CD4-positive, alpha-beta memory T cell (primary cell): ENCODE results near the gene THEMIS. TPM values are rescaled to one million over a fixed set of nuclear protein-coding genes. Genes with fewer than 3 reads are reported as not detected.

ENCODE experiments used
- CTCF ChIA-PET: fragments of 350-600 bp; sonication (Branson Sonifier 250); formaldehyde crosslinking; loops from one replicate; lab custom pipeline; 2021; ENCODE audit warnings: inconsistent platforms; ENCODE audit not compliant: partially characterized antibody; lab: Charles Lee
- POLR2A ChIA-PET: fragments of 350-600 bp; sonication (Branson Sonifier 250); formaldehyde crosslinking; loops from one replicate; lab custom pipeline; 2021; ENCODE audit not compliant: partially characterized antibody; lab: Charles Lee
- DNase-seq, 5 donors: peaks; one replicate each; pipeline versions ENCODE4 v3.0.0 to v3.0.0-alpha.2; 2020 to 2022; ENCODE audit warnings: mixed read lengths in 1 of 5
- H3K27ac ChIP-seq: one replicate; pipeline ENCODE4 v1.7.0; 2013; ENCODE audit warnings: low read depth, low read length
- H3K27me3 ChIP-seq: 2 replicates; pipeline ENCODE4 v1.7.0; 2013; ENCODE audit warnings: mild to moderate bottlenecking, low read length, moderate library complexity; ENCODE audit not compliant: insufficient read depth
- H3K36me3 ChIP-seq: 2 replicates; pipeline ENCODE4 v1.7.0; 2013; ENCODE audit warnings: mild to moderate bottlenecking, low read length, moderate library complexity; ENCODE audit not compliant: insufficient read depth
- H3K4me1 ChIP-seq: 2 replicates; pipeline ENCODE4 v1.7.0; 2013; ENCODE audit warnings: mild to moderate bottlenecking, low read length, moderate library complexity; ENCODE audit not compliant: insufficient read depth
- H3K4me3 ChIP-seq, 2 donors: one replicate each; pipeline ENCODE4 v1.7.0; 2013; ENCODE audit warnings: low read length in 2 of 2, mild to moderate bottlenecking in 1 of 2
- H3K9me3 ChIP-seq, 2 donors: one replicate each; pipeline ENCODE4 v1.7.0; 2013; ENCODE audit warnings: low read length in 2 of 2, control low read depth in 1 of 2; ENCODE audit not compliant: control insufficient read depth in 1 of 2
- H3K27ac Mint-ChIP-seq, 7 donors: one replicate each; pipeline ENCODE4 v1.8.0; 2020 to 2021; ENCODE audit warnings: mixed read lengths in 7 of 7, mild to moderate bottlenecking in 6 of 7, inconsistent platforms in 3 of 7, moderate library complexity in 3 of 7
- H3K27me3 Mint-ChIP-seq, 2 donors: one replicate each; pipeline ENCODE4 v1.8.0; 2020 to 2021; ENCODE audit warnings: mixed read lengths in 2 of 2
- H3K36me3 Mint-ChIP-seq, 2 donors: one replicate each; pipeline ENCODE4 v1.8.0; 2020 to 2021; ENCODE audit warnings: mixed read lengths in 2 of 2, inconsistent platforms in 1 of 2, mild to moderate bottlenecking in 1 of 2
- H3K4me1 Mint-ChIP-seq, 4 donors: one replicate each; pipeline ENCODE4 v1.8.0; 2020 to 2021; ENCODE audit warnings: mixed read lengths in 4 of 4, mild to moderate bottlenecking in 1 of 4
- H3K4me3 Mint-ChIP-seq, 8 donors: one replicate each; pipeline ENCODE4 v1.8.0; 2020 to 2021; ENCODE audit warnings: mixed read lengths in 8 of 8, mild to moderate bottlenecking in 7 of 8, moderate library complexity in 6 of 8, inconsistent platforms in 3 of 8
- H3K9me3 Mint-ChIP-seq, 8 donors: one replicate each; pipeline ENCODE4 v1.8.0; 2020 to 2021; ENCODE audit warnings: mixed read lengths in 8 of 8, mild to moderate bottlenecking in 5 of 8, inconsistent platforms in 3 of 8, moderate library complexity in 1 of 8
- intact Hi-C: fragments of 100-400 bp; cut with micrococcal nuclease; formaldehyde crosslinking; loops from one replicate; pipeline ENCODE4 v1.15.1; 2023
- polyA plus RNA-seq, 2 donors: library from polyadenylated mRNA; unstranded; fragments of 300-500 nt; fragmentation: Illumina TruSeq; gene quantifications; one replicate each; pipeline ENCODE4 v1.2.3, GENCODE V29; 2021
- total RNA-seq, 2 experiments: library from RNA; stranded (reverse); gene quantifications; one replicate each; pipeline ENCODE4 v1.2.3, GENCODE V29; 2021

The THEMIS gene, protein sequence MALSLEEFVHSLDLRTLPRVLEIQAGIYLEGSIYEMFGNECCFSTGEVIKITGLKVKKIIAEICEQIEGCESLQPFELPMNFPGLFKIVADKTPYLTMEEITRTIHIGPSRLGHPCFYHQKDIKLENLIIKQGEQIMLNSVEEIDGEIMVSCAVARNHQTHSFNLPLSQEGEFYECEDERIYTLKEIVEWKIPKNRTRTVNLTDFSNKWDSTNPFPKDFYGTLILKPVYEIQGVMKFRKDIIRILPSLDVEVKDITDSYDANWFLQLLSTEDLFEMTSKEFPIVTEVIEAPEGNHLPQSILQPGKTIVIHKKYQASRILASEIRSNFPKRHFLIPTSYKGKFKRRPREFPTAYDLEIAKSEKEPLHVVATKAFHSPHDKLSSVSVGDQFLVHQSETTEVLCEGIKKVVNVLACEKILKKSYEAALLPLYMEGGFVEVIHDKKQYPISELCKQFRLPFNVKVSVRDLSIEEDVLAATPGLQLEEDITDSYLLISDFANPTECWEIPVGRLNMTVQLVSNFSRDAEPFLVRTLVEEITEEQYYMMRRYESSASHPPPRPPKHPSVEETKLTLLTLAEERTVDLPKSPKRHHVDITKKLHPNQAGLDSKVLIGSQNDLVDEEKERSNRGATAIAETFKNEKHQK
- total RNA-seq, result 10 to 100 TPM; 58.1 to 58.7 TPM
- 100 to 1,000 TPM in 1 of 2 donors, 10 to 100 TPM in 1; 83.1 to 112 TPM for polyA plus RNA-seq

GRCh38 chr6:127900935-127901334 lies at the start of gene THEMIS:
Gene THEMIS, minus strand, starts transcription at chr6:127901058. Its CDS starts 126 bp downstream, at chr6:127900932.
- Histone ChIP-seq H3K9me3 (no peaks in the 10 kb centered on the region), H3K4me3 (peak within 1 kb of the TSS; percentile 66 to 72), H3K36me3 (no peaks in the 10 kb centered on the region), H3K27ac (peak within 1 kb of the TSS; percentile 73), H3K4me1 (peaks cover 68% of the 10 kb centered on the region), H3K27me3 (no peaks in the 10 kb centered on the region)
- CTCF ChIA-PET, result interaction anchor here (0.7 to 4.9 kb wide), 14 partner anchors 9 to 427 kb away, joined by 3 to 36 read pairs (median 4); no protein-coding TSS in a partner anchor
- H3K4me1 Mint-ChIP-seq, result peaks cover 41 to 70% (median 56%) of the 10 kb centered on the region in 4 donors
- POLR2A ChIA-PET, result interaction anchor here (0.9 to 6.4 kb wide), 21 partner anchors 8 to 619 kb away, joined by 3 to 72 read pairs (median 5); no protein-coding TSS in a partner anchor
- H3K4me3 Mint-ChIP-seq, result peak within 1 kb of the TSS; percentile 98 to 100 (median 99)
- peaks cover 0 to 11% (median 2%) of the 10 kb centered on the region in 8 donors for H3K9me3 Mint-ChIP-seq
- peak within 1 kb of the TSS; percentile 90 to 98 (median 96) for H3K27ac Mint-ChIP-seq
- intact Hi-C loops, result loop anchor here (1.0 to 5.0 kb wide), 6 partner anchors 8 to 71 kb away; no protein-coding TSS in a partner anchor
- no peaks in the 10 kb centered on the region for H3K27me3 Mint-ChIP-seq
- peaks cover 15 to 20% of the 10 kb centered on the region in 2 donors for H3K36me3 Mint-ChIP-seq
- peak; percentile 66 to 73 (median 69) for DNase-seq

- Mint-ChIP-seq H3K27ac (peak overlapping the region in 1 of 7 donors; percentile 23), H3K4me3 (peak overlapping the region in 1 of 8 donors; percentile 7), H3K4me1 (peaks cover 31 to 56% (median 42%) of the 10 kb centered on the region in 4 donors), H3K36me3 (no peaks in the 10 kb centered on the region), H3K9me3 (peaks cover 0 to 8% (median 3%) of the 10 kb centered on the region in 8 donors), H3K27me3 (no peaks in the 10 kb centered on the region)
- ChIA-PET POLR2A (interaction anchor here (1.3 to 6.4 kb wide), 6 partner anchors 8 to 49 kb away, joined by 5 to 55 read pairs (median 18); partner anchors contain the start of gene THEMIS), CTCF (interaction anchor here (0.6 to 3.4 kb wide), 6 partner anchors 11 to 570 kb away, joined by 3 to 17 read pairs (median 4); partner anchors contain the start of gene THEMIS)
- Histone ChIP-seq H3K27me3 (no peaks in the 10 kb centered on the region), H3K4me3 (no peak overlapping the region), H3K4me1 (peaks cover 51% of the 10 kb centered on the region), H3K27ac (no peak overlapping the region), H3K36me3 (no peaks in the 10 kb centered on the region), H3K9me3 (no peaks in the 10 kb centered on the region)
- DNase-seq, result no peak
- intact Hi-C loops, result no loop called here
Observed at GRCh38 chr6:127949251-127949650, 48.4 kb upstream of the THEMIS start.

GRCh38 chr6:127946388-127946787 lies 45.5 kb upstream of the THEMIS start:
- ChIA-PET POLR2A (interaction anchor here (1.5 kb wide), 1 partner anchor 26 kb away, joined by 3 read pairs; no protein-coding TSS in a partner anchor), CTCF (no interaction called here)
- no peaks in the 10 kb centered on the region for H3K27me3 ChIP-seq
- Mint-ChIP-seq H3K9me3 (peaks cover 0 to 8% (median 3%) of the 10 kb centered on the region in 8 donors), H3K27me3 (no peaks in the 10 kb centered on the region), H3K4me1 (peaks cover 19 to 31% (median 25%) of the 10 kb centered on the region in 4 donors), H3K4me3 (no peak overlapping the region), H3K27ac (no peak overlapping the region), H3K36me3 (no peaks in the 10 kb centered on the region)
- no peaks in the 10 kb centered on the region for H3K9me3 ChIP-seq
- no peak overlapping the region for H3K27ac ChIP-seq
- H3K4me1 ChIP-seq, result peaks cover 25% of the 10 kb centered on the region
- no peaks in the 10 kb centered on the region for H3K36me3 ChIP-seq
- no peak overlapping the region for H3K4me3 ChIP-seq
- intact Hi-C loops, result no loop called here
- DNase-seq, result no peak

- peaks cover 0 to 8% (median 3%) of the 10 kb centered on the region in 8 donors for H3K9me3 Mint-ChIP-seq
- H3K27me3 ChIP-seq, result no peaks in the 10 kb centered on the region
- POLR2A ChIA-PET, result interaction anchor here (1.5 to 1.8 kb wide), 2 partner anchors 11 to 27 kb away, joined by 3 to 7 read pairs; no protein-coding TSS in a partner anchor
- H3K27ac ChIP-seq, result no peak overlapping the region
- CTCF ChIA-PET, result no interaction called here
- peaks cover 12 to 23% (median 17%) of the 10 kb centered on the region in 4 donors for H3K4me1 Mint-ChIP-seq
- no peaks in the 10 kb centered on the region for H3K9me3 ChIP-seq
- H3K4me3 ChIP-seq, result no peak overlapping the region
- no peaks in the 10 kb centered on the region for H3K27me3 Mint-ChIP-seq
- intact Hi-C loops, result no loop called here
- H3K4me1 ChIP-seq, result peaks cover 18% of the 10 kb centered on the region
- no peak for DNase-seq
- no peaks in the 10 kb centered on the region for H3K36me3 Mint-ChIP-seq
- no peaks in the 10 kb centered on the region for H3K36me3 ChIP-seq
- peak overlapping the region in 1 of 7 donors; percentile 31 for H3K27ac Mint-ChIP-seq
- H3K4me3 Mint-ChIP-seq, result no peak overlapping the region
Observed at GRCh38 chr6:127945434-127946097, 44.7 kb upstream of the THEMIS start.

DNA sequence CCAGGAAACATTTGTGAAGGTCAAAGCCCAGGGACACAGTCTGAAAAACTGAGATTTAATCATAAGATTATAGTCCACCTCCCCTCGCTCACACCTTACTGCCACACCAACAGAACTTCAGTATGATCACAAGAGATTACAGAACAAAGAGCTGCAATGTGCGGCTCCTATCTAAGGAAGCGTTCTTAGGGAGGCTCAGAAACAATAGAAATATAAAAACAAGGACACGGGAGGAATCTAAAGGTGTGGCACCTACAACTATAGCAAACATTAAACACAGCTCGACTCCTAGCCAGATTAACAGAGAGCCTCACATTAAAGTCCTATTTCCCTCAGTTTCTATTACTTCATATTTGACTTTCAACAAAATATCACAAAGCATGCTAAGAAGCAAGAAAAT lies 40.4 kb upstream of the THEMIS start:
- CTCF ChIA-PET, result no interaction called here
- POLR2A ChIA-PET, result interaction anchor here (0.7 to 8.6 kb wide), 3 partner anchors 9 to 41 kb away, joined by 3 to 72 read pairs (median 19); partner anchors contain the start of gene THEMIS

GRCh38 chr6:127939442-127940066 lies 38.7 kb upstream of the THEMIS start:
- no peak for DNase-seq
- Mint-ChIP-seq H3K4me1 (peaks cover 23 to 47% (median 32%) of the 10 kb centered on the region in 4 donors), H3K36me3 (no peaks in the 10 kb centered on the region), H3K27ac (peak overlapping the region in 5 of 7 donors; percentile 37 to 85 (median 64)), H3K27me3 (no peaks in the 10 kb centered on the region), H3K9me3 (no peaks in the 10 kb centered on the region), H3K4me3 (no peak overlapping the region)
- POLR2A ChIA-PET, result interaction anchor here (0.8 to 8.6 kb wide), 5 partner anchors 11 to 40 kb away, joined by 3 to 72 read pairs (median 5); partner anchors contain the start of gene THEMIS
- Histone ChIP-seq H3K9me3 (no peaks in the 10 kb centered on the region), H3K4me3 (no peak overlapping the region), H3K27me3 (no peaks in the 10 kb centered on the region), H3K27ac (no peak overlapping the region), H3K36me3 (no peaks in the 10 kb centered on the region), H3K4me1 (peaks cover 32% of the 10 kb centered on the region)
- CTCF ChIA-PET, result interaction anchor here (0.9 to 1.3 kb wide), 2 partner anchors 17 to 84 kb away, joined by 3 to 4 read pairs; no protein-coding TSS in a partner anchor
- intact Hi-C loops, result no loop called here

More for the DNA sequence above, 40.4 kb upstream of the THEMIS start:
- no peak overlapping the region for H3K4me3 Mint-ChIP-seq
- peak overlapping the region in 1 of 7 donors; percentile 25 for H3K27ac Mint-ChIP-seq
- H3K4me1 Mint-ChIP-seq, result peaks cover 15 to 34% (median 24%) of the 10 kb centered on the region in 4 donors
- H3K36me3 Mint-ChIP-seq, result no peaks in the 10 kb centered on the region
- Histone ChIP-seq H3K4me3 (no peak overlapping the region), H3K27ac (no peak overlapping the region), H3K9me3 (no peaks in the 10 kb centered on the region), H3K36me3 (no peaks in the 10 kb centered on the region), H3K4me1 (peaks cover 23% of the 10 kb centered on the region), H3K27me3 (no peaks in the 10 kb centered on the region)
- intact Hi-C loops, result no loop called here
- H3K27me3 Mint-ChIP-seq, result no peaks in the 10 kb centered on the region
- H3K9me3 Mint-ChIP-seq, result peaks cover 0 to 4% (median under 1%) of the 10 kb centered on the region in 8 donors
- DNase-seq, result no peak
